Mesothelial cell of epicardium (in vitro differentiated cells): ENCODE measurements around the gene CARD10. TPM values are rescaled to one million over a fixed set of nuclear protein-coding genes. Genes with fewer than 3 reads are reported as not detected.
"Not testable (repeated sequence)": the region's sequence is repeated elsewhere in the genome, so short reads cannot be mapped to it uniquely, and the experiment has no call there.

Source experiments
- DNase-seq, 2 experiments: peaks; one replicate each; pipeline ENCODE4 v3.0.0; 2021; ENCODE audit warnings: low spot score in 2 of 2; ENCODE audit not compliant: unreplicated experiment in 2 of 2
- H3K27ac Mint-ChIP-seq: 2 replicates; pipeline ENCODE4 v1.8.0; 2021; ENCODE audit warnings: mixed read lengths
- H3K27me3 Mint-ChIP-seq: 2 replicates; pipeline ENCODE4 v1.8.0; 2021; ENCODE audit warnings: low read depth, mixed read lengths
- H3K36me3 Mint-ChIP-seq: 2 replicates; pipeline ENCODE4 v1.8.0; 2021; ENCODE audit warnings: mixed read lengths
- H3K4me1 Mint-ChIP-seq: 2 replicates; pipeline ENCODE4 v1.8.0; 2021; ENCODE audit warnings: mixed read lengths
- H3K4me3 Mint-ChIP-seq: 2 replicates; pipeline ENCODE4 v1.8.0; 2021; ENCODE audit warnings: mild to moderate bottlenecking, moderate library complexity, mixed read lengths
- H3K9me3 Mint-ChIP-seq: 2 replicates; pipeline ENCODE4 v1.8.0; 2021; ENCODE audit warnings: mixed read lengths
- total RNA-seq: library from RNA; stranded (reverse); gene quantifications from 3 replicates; pipeline ENCODE4 v1.2.1, GENCODE V29; 2021
- TF ChIP-seq, protein P1 (sequence below): fragments of 200-600 bp; sonication (generic); IDR thresholded peaks from one replicate; pipeline ENCODE4 v1.5.0; 2021; ENCODE audit warnings: antibody characterized with exemption; ENCODE audit not compliant: unreplicated experiment

CARD10 gene
- total RNA-seq, 1 donor from 2014 or later: 13.6 TPM

DNA sequence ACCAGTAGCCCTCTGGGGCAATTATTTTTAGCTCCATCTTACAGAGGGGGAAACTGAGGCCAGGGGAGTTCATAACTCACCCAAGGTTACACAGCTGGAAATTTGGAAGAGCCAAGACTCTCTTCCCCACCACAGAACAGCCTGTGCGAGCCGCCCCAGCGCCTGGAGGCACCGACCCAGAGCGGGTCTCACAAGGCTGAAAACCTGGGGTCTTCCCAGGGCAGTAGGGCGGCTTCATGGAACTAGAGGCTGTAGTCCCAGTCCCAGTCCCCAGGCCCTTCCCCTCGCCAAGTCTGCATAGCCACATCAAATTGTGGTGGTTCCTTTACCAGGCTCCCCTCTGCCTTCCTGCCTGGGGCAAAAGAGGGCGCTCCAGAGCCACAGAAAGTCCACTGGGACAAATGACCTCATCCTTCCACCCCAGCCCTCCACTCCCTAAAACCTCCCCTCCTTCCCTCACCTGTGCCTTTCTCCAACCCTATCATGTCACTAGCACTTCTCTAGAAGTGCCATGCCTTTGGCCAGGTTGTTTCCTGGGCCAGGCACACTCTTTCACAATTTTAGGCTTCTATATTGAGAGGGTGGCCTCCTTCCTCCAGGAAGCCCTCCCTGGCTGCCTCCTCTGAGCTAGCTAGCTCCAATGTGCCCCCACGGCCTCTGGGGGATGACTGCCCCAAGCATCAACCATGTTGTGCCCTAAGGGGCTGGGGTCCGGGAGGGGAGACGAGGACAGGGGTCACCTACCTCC lies 25.9 kb upstream of the CARD10 start:
- H3K9me3 Mint-ChIP-seq: no peaks in the 10 kb centered on the region
- H3K4me3 Mint-ChIP-seq: peak overlapping the region; percentile 49
- TF ChIP-seq, protein P1, sequence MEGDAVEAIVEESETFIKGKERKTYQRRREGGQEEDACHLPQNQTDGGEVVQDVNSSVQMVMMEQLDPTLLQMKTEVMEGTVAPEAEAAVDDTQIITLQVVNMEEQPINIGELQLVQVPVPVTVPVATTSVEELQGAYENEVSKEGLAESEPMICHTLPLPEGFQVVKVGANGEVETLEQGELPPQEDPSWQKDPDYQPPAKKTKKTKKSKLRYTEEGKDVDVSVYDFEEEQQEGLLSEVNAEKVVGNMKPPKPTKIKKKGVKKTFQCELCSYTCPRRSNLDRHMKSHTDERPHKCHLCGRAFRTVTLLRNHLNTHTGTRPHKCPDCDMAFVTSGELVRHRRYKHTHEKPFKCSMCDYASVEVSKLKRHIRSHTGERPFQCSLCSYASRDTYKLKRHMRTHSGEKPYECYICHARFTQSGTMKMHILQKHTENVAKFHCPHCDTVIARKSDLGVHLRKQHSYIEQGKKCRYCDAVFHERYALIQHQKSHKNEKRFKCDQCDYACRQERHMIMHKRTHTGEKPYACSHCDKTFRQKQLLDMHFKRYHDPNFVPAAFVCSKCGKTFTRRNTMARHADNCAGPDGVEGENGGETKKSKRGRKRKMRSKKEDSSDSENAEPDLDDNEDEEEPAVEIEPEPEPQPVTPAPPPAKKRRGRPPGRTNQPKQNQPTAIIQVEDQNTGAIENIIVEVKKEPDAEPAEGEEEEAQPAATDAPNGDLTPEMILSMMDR: no peak
- DNase-seq: peak in 1 of 2 experiments; percentile 61
- H3K4me1 Mint-ChIP-seq: peaks cover 42% of the 10 kb centered on the region
- H3K27me3 Mint-ChIP-seq: no peaks in the 10 kb centered on the region
- H3K36me3 Mint-ChIP-seq: no peaks in the 10 kb centered on the region
- peak overlapping the region; percentile 96 for H3K27ac Mint-ChIP-seq

DNA sequence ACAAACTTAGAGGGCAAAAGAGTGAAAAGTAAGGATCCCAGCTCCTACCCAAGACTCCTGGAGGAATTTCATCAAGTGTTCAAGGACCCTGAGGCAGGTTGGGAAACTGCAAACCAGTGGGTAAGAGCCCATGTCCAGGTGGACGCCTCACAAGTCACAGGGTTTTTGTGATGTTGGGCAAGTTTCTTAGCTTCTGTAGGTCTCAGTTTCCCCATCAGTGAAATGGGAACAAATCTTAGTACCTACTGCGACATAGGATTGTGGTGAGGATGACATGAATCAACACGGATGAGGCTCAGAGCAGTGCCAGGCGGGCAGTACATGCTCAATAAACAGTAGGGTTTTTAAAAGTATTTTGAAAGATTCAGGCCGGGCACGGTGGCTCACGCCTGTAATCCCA lies 23.7 kb upstream of the CARD10 start:
- H3K9me3 Mint-ChIP-seq: no peaks in the 10 kb centered on the region
- no peaks in the 10 kb centered on the region for H3K36me3 Mint-ChIP-seq
- no peak overlapping the region for H3K4me3 Mint-ChIP-seq
- H3K27ac Mint-ChIP-seq: no peak overlapping the region
- DNase-seq: no peak
- no peaks in the 10 kb centered on the region for H3K27me3 Mint-ChIP-seq
- TF ChIP-seq, protein P1: no peak
- peaks cover 46% of the 10 kb centered on the region for H3K4me1 Mint-ChIP-seq

DNA sequence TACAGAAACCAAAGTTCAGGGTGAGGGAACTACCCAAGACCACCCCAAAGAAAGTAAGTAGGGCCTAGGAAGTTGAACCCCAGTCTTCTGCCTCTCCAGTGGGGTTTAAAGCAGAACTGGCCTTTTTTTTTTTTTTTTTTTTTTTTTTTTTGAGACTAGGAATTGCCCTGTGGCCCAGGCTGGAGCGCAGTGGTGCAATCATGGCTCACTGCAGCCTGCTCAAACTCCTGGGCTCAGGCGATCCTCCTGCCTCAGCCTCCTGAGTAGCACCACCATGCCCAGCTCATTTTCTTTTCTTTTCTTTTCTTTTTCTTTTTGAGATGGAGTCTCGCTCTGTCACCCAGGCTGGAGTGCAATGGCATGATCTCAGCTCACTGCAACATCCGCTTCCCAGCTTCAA lies 23.2 kb upstream of the CARD10 start:
- peak overlapping the region; percentile 56 for H3K27ac Mint-ChIP-seq
- H3K36me3 Mint-ChIP-seq, H3K9me3 Mint-ChIP-seq, H3K27me3 Mint-ChIP-seq, DNase-seq, H3K4me3 Mint-ChIP-seq: not testable (repeated sequence)
- peaks cover 45% of the 10 kb centered on the region for H3K4me1 Mint-ChIP-seq

DNA sequence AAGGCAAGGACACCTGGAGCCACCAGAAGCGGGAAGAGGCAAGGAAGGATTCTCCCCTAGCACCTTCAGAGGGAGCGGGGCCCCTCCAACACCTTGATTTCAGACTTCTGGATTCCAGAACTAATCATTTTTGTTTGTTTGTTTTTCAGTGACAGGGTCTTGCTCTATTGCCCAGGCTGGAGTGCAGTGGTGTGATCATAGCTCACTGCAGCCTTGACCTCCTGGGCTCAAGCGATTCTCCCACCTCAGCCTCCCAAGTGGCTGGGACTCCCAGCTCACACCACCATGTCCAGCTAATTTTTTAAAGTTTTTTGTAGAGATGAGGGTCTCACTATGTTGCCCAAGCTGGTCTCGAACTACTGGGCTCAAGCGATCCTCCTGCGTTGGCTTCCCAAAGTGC lies 20.6 kb upstream of the CARD10 start:
- not testable (repeated sequence) for DNase-seq, H3K27ac Mint-ChIP-seq, H3K9me3 Mint-ChIP-seq, H3K36me3 Mint-ChIP-seq, H3K4me3 Mint-ChIP-seq, H3K27me3 Mint-ChIP-seq
- peaks cover 26% of the 10 kb centered on the region for H3K4me1 Mint-ChIP-seq

DNA sequence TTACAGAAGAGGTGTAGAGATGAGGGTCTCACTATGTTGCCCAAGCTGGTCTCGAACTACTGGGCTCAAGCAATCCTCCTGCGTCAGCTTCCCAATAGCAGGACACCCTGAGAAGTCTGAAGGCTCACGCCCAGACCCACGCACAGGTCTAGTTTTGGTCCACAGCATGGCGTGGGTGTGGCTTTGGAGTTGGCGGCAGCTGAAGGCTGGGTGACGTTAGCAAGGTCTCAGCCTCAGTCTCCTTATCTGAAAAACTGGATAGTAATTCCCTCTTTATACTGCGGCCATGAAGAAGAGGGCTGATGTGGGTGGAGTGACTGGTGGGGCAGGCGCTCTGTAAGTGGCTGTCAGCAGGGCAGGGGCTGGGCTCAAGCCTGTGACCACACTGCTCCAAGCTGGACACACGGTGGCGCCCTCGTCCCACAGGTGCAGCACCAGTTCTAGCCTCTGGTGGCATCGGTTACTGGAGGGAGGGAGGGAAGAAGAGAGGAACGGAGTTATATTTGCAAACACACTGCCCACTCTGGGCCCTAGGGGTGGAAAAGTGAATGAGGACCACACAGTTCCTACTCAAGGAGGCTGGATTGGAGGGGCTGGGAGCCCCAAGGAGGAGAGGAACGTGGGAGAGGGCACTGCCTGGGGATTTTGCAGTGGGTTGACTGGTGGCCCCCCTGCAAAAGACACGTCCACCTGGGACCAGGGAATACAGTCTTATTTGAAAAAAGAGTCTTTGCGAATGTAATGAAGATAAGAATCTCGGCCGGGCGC lies 19.6 kb upstream of the CARD10 start:
- Mint-ChIP-seq H3K4me1 (peaks cover 19% of the 10 kb centered on the region), H3K36me3 (no peaks in the 10 kb centered on the region), H3K27me3 (no peaks in the 10 kb centered on the region), H3K9me3 (no peaks in the 10 kb centered on the region), H3K27ac (no peak overlapping the region), H3K4me3 (no peak overlapping the region)
- TF ChIP-seq, protein P1: peak; percentile 73
- DNase-seq: peak; percentile 89 to 92

DNA sequence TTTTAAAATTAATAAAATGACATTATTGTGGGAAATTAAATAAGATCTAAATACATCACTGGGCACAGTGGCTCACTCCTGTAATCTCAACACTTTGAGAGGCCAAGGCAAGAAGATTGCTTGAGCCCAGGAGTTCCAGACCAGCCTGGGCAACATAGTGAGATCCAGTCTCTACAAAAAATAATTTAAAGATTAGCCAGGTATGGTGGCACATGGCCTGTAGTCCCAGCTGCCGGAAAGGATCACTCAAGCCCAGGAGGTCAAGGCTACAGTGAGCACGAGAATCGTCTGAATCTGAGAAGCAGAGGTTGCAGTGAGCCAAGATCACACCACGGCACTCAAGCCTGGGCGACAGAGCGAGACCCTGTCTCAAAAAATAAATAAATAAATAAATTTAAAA lies 15.9 kb upstream of the CARD10 start:
- H3K36me3 Mint-ChIP-seq: no peaks in the 10 kb centered on the region
- no peaks in the 10 kb centered on the region for H3K9me3 Mint-ChIP-seq
- no peak for DNase-seq
- H3K4me3 Mint-ChIP-seq: no peak overlapping the region
- H3K27me3 Mint-ChIP-seq: no peaks in the 10 kb centered on the region
- H3K27ac Mint-ChIP-seq: no peak overlapping the region
- peaks cover 8% of the 10 kb centered on the region for H3K4me1 Mint-ChIP-seq
- TF ChIP-seq, protein P1: no peak
